T-helper 2 cell (primary cell): ENCODE data around the gene APOM.
A peak's percentile ranks its signal among the peaks of the same experiment; 100 is the strongest.

Experiments
- DNase-seq, 5 experiments: peaks; one replicate each; pipeline versions ENCODE4 v3.0.0 to v3.0.0-alpha.2; 2012 to 2022

The APOM gene

GRCh38 chr6:31658983-31659648 is 3.4 kb downstream of the APOM start:
- no peak for DNase-seq

GRCh38 chr6:31659649-31660380 is 4.1 kb downstream of the APOM start:
- peak in 1 of 5 experiments; percentile 61 for DNase-seq

GRCh38 chr6:31660381-31661261 is 4.9 kb downstream of the APOM start, which contains the start of gene C6orf47:
Gene C6orf47, minus strand, starts transcription at chr6:31660778. Its CDS starts 831 bp downstream, at chr6:31659947.
- DNase-seq, result peak; percentile 46 to 84 (median 66)

- DNase-seq, result no peak
Observed at GRCh38 chr6:31661262-31662123, 5.8 kb downstream of the APOM start.

- DNase-seq, result no peak
Observed at GRCh38 chr6:31662124-31662723, 6.5 kb downstream of the APOM start.

GRCh38 chr6:31663126-31663960 is 7.6 kb downstream of the APOM start:
- no peak for DNase-seq

- peak in 1 of 5 experiments; percentile 26 for DNase-seq
Observed at GRCh38 chr6:31663961-31664789, 8.5 kb downstream of the APOM start.

GRCh38 chr6:31664790-31665500 is 9.3 kb downstream of the APOM start, which contains the start of gene GPANK1:
Gene GPANK1, minus strand, starts transcription at chr6:31664997. Its CDS starts 519 bp downstream, at chr6:31664478.
- peak; percentile 73 to 97 (median 86) for DNase-seq

GRCh38 chr6:31665501-31666336 is 10.0 kb downstream of the APOM start, which contains the start of gene CSNK2B:
Gene CSNK2B, plus strand, starts transcription at chr6:31666080. Its CDS starts 752 bp downstream, at chr6:31666832.
- peak; percentile 94 to 99 (median 98) for DNase-seq

- no peak for DNase-seq
Observed at GRCh38 chr6:31666337-31666965, 10.8 kb downstream of the APOM start.

GRCh38 chr6:31669676-31670075 is 14.0 kb downstream of the APOM start, which contains the start of gene LY6G5B:
Gene LY6G5B, plus strand, starts transcription at chr6:31669976. Its CDS starts 975 bp downstream, at chr6:31670951.
- no peak for DNase-seq

- DNase-seq, result no peak
Observed at GRCh38 chr6:31676322-31676903, 20.7 kb downstream of the APOM start.

- DNase-seq, result no peak
Observed at GRCh38 chr6:31676904-31677303, 21.2 kb downstream of the APOM start.

GRCh38 chr6:31677955-31678354 is 22.3 kb downstream of the APOM start:
- no peak for DNase-seq

GRCh38 chr6:31680226-31681134 is 24.8 kb downstream of the APOM start, which contains the start of gene LY6G5C:
Gene LY6G5C, minus strand, starts transcription at chr6:31681067. Its CDS starts 694 bp downstream, at chr6:31680373.
- peak in 3 of 5 experiments; percentile 44 to 75 (median 45) for DNase-seq
